Measurements from ENCODE around the gene CCDC182.
A peak's percentile ranks its signal among the peaks of the same experiment; 100 is the strongest.

The CCDC182 gene

GRCh38 chr17:57745242-57745641, at the start of gene CCDC182:
TSS of gene CCDC182 (minus strand) at chr17:57745299. CDS start at chr17:57745272, 27 bp downstream.
- DNase-seq: no peak

- DNase-seq: no peak
Measured at GRCh38 chr17:57794841-57795240, 49.7 kb upstream of the CCDC182 start.

- DNase-seq: no peak
Measured at GRCh38 chr17:57788725-57789124, 43.6 kb upstream of the CCDC182 start.

GRCh38 chr17:57785022-57785421, 39.9 kb upstream of the CCDC182 start:
- no peak for DNase-seq

GRCh38 chr17:57784226-57784895, 39.3 kb upstream of the CCDC182 start:
- DNase-seq: no peak

- peak; percentile 69 to 93 (median 88) for DNase-seq
Measured at GRCh38 chr17:57783338-57783742, 38.2 kb upstream of the CCDC182 start.

- DNase-seq: peak; percentile 34 to 92 (median 70)
Measured at GRCh38 chr17:57782647-57783337, 37.7 kb upstream of the CCDC182 start.

- peak in 2 of 3 experiments; percentile 23 to 58 for DNase-seq
Measured at GRCh38 chr17:57782062-57782490, 37.0 kb upstream of the CCDC182 start.

- peak in 1 of 3 experiments; percentile 55 for DNase-seq
Measured at GRCh38 chr17:57781386-57782061, 36.4 kb upstream of the CCDC182 start.

GRCh38 chr17:57779706-57780105, 34.6 kb upstream of the CCDC182 start:
- no peak for DNase-seq

GRCh38 chr17:57778306-57778705, 33.2 kb upstream of the CCDC182 start:
- DNase-seq: no peak

GRCh38 chr17:57776366-57776765, 31.3 kb upstream of the CCDC182 start:
- DNase-seq: no peak

GRCh38 chr17:57774872-57775271, 29.8 kb upstream of the CCDC182 start:
- DNase-seq: no peak

GRCh38 chr17:57773557-57773956, 28.5 kb upstream of the CCDC182 start:
- DNase-seq: no peak

GRCh38 chr17:57772774-57773173, 27.7 kb upstream of the CCDC182 start:
- no peak for DNase-seq

GRCh38 chr17:57767561-57767960, 22.5 kb upstream of the CCDC182 start:
- no peak for DNase-seq

GRCh38 chr17:57766318-57766943, 21.3 kb upstream of the CCDC182 start:
- no peak for DNase-seq

GRCh38 chr17:57762452-57763395, 17.6 kb upstream of the CCDC182 start:
- peak in 2 of 3 experiments; percentile 24 to 61 for DNase-seq

- DNase-seq: no peak
Measured at GRCh38 chr17:57761887-57762286, 16.8 kb upstream of the CCDC182 start.

- DNase-seq: no peak
Measured at GRCh38 chr17:57760046-57760445, 14.9 kb upstream of the CCDC182 start.

GRCh38 chr17:57758654-57759053, 13.6 kb upstream of the CCDC182 start:
- no peak for DNase-seq

- no peak for DNase-seq
Measured at GRCh38 chr17:57757735-57758134, 12.6 kb upstream of the CCDC182 start.

All from NCI-H1417 (cell line).